HG03135 (cell line): ENCODE results near the gene SPAG6.

Experiments
- ATAC-seq: cut with Tn5 transposase; IDR thresholded peaks from one replicate; pipeline ENCODE4 v1.9.1; 2021; ENCODE audit warnings: mild to moderate bottlenecking, moderate library complexity; ENCODE audit not compliant: unreplicated experiment

SPAG6 gene

DNA sequence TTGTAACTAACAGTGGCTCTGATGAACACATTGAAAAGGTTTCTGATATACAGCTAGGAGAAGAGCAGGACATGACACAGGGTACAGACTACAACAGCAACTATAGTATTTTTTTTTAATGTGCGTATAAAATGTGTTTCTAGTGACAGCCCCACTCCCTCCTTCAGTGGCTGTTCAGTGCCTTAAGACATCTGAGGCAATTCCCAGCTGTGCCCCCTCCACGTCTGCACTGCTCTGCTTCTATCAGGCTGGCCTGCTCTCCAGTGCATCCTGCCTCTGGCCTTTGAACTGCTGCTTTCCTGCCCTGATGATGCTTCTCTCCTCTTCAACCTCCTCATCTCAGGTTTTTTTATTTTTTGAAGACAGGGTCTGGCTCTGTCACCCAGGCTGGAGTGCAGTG lies 111.2 kb downstream of the SPAG6 start:
- ATAC-seq = no peak

DNA sequence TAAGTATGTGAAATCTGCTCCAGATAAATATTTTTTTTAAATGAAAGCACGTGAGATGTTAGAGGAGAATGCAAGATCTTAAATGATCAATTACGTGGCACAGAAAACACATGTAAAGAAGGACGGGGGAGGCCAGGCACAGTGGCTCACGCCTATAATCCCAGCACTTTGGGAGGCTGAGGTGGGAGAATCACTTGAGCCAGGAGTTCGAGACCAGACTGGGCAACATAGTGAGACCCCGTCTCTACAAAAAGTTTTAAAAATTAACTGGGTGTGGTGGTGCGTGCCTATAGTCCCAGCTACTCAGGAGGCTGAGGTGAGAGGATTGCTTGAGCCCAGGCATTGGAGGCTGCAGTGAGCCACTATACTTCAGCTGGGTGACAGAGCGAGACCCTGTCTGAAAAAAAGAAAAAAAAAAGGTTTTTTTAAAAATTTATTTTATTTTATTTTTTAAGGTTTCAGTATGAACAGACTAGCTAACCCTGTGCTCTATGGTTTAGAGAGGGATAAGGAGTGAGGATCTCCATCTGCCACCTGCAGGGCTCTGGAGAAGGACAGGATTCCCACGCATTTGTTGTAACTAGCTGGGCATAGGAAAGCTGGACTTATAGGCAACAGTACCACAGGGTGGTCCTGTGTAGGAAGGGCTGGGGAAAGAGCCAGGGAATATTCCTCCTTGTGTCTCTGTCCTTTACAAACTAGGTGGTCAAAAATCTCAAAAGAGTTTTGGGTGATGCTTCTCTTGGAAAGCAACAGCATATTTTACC lies 113.2 kb downstream of the SPAG6 start:
- ATAC-seq = no peak

GRCh38 chr10:22459496-22459895 lies 114.2 kb downstream of the SPAG6 start:
- no peak for ATAC-seq

GRCh38 chr10:22460101-22460500 lies 114.8 kb downstream of the SPAG6 start:
- no peak for ATAC-seq

GRCh38 chr10:22460531-22461403 lies 115.5 kb downstream of the SPAG6 start:
- ATAC-seq = no peak

DNA sequence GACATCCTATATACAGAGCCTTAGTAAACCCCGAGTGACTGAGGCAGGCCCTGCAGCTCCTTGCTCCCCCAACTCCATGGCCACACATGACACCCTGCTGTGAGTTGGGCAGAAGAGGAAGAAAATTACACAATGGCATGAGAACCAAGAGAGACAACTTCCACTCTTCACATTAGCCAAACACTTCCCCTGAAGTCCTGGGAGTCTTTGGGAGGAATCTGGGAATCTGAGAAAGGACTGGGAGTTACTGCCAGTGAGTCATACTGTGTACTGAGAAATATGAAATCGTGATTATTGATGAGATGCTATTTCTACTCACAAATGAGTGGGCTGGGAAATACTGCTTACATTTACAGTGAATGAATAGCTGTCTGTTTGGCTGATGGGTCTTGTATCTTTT lies 116.6 kb downstream of the SPAG6 start:
- no peak for ATAC-seq

GRCh38 chr10:22463255-22463654 lies 118.0 kb downstream of the SPAG6 start:
- no peak for ATAC-seq

GRCh38 chr10:22464966-22465629 lies 119.8 kb downstream of the SPAG6 start:
- ATAC-seq = no peak

- ATAC-seq = no peak
These were observed 121.6 kb downstream of the SPAG6 start for GRCh38 chr10:22466763-22467334.
